ENCODE results near the gene PACS1.

DNA sequence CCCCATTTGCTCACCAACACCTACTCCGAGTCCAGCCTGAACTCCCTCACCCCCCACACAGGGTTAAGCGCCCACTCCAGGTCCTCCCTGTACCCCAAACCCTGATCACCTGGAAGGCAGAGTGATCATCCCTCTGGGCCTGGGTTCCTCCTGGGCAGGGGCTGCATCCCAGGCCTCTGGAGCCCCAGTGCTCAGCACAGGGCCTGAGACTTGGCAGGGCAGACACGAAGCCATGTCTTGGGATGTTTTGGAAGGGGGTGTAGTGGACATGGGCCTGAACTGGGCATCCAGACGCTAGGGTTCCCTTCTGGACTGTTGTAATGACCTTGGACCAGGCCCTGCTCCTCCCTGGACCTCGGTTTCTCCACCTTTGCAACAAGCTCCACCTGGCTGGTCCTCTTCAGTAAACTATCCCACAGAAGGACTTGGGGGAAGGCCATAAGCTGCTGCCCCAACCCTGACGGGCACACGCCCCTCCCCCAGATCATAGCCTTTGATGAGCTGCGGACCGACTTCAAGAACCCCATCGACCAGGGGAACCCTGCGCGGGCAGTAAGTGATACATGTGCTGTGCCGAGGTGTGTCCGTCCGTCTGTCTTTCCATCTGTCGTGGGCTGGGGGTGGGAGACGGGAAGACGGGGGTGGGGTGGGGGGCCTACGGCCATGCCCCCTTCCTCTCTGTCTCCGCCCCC is 211.8 kb downstream of the PACS1 start:
- TF ChIP-seq, protein P1, sequence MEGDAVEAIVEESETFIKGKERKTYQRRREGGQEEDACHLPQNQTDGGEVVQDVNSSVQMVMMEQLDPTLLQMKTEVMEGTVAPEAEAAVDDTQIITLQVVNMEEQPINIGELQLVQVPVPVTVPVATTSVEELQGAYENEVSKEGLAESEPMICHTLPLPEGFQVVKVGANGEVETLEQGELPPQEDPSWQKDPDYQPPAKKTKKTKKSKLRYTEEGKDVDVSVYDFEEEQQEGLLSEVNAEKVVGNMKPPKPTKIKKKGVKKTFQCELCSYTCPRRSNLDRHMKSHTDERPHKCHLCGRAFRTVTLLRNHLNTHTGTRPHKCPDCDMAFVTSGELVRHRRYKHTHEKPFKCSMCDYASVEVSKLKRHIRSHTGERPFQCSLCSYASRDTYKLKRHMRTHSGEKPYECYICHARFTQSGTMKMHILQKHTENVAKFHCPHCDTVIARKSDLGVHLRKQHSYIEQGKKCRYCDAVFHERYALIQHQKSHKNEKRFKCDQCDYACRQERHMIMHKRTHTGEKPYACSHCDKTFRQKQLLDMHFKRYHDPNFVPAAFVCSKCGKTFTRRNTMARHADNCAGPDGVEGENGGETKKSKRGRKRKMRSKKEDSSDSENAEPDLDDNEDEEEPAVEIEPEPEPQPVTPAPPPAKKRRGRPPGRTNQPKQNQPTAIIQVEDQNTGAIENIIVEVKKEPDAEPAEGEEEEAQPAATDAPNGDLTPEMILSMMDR (IDR thresholded peaks at IDR 0.05): no peak
- no peak for TF ChIP-seq POLR2A (IDR thresholded peaks at IDR 0.05)
